CD1c-positive myeloid dendritic cell (primary cell): ENCODE measurements around the gene DNAJB14.
"Not testable (repeated sequence)": the region's sequence is repeated elsewhere in the genome, so short reads cannot be mapped to it uniquely, and the experiment has no call there.

Source experiments
- DNase-seq: peaks from one replicate; pipeline ENCODE4 v3.0.0-alpha.2; 2016; ENCODE audit errors: extremely low spot score

The DNAJB14 gene

DNA sequence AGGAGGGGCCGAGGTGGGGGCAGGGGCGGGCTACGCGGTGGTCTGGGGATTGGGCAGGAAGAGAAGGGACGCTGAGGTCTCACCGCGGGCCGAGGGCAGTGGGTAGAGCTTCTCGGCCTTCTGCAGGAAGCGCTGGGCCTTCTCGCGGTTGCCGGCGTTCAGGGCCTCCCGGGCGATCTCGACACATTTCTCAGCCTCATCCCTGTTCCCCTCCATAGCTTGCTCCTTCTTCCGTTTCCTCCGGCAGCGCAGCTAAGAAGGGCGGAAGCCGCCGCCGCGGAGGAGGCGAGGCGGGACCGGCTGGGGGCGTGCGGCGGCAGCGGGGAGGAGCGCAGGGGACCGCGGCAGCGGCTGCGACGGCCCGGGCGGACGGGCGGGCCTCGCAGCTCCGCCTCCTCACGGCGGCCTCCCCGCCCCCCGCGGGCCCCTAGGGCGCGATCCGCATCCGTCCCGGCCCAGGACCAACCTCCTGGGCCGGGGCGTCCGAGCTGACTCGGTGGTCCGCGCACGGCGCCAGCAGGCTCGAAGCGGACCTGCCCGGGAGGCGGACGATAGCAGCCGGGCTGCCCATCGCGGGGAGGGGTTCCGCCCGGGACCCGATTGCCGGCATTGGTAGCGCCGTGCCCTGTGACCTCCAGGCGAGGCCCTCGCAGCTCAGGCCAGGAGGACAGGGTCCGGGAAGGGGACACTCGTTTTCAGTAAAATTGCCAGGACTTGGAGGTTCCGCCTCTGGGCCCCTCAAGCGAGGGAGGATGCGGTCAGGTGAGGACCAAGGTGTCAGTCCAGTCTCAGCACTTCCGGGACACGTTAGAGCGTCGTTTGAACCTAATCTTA, at the start of gene DNAJB14:
TSS of gene DNAJB14 (minus strand) at position 263 of the 834 bp plus-strand sequence. CDS start at position 216, 47 bp downstream.
- DNase-seq = peak; percentile 91

GRCh38 chr4:99991741-99992140, 45.3 kb upstream of the DNAJB14 start:
- DNase-seq = no peak

GRCh38 chr4:99987681-99988080, 41.3 kb upstream of the DNAJB14 start:
- DNase-seq = no peak

GRCh38 chr4:99986792-99987191, 40.4 kb upstream of the DNAJB14 start:
- no peak for DNase-seq

- DNase-seq = no peak
Measured at GRCh38 chr4:99983289-99983943, 37.0 kb upstream of the DNAJB14 start.

GRCh38 chr4:99979872-99980271, 33.5 kb upstream of the DNAJB14 start:
- DNase-seq = no peak

DNA sequence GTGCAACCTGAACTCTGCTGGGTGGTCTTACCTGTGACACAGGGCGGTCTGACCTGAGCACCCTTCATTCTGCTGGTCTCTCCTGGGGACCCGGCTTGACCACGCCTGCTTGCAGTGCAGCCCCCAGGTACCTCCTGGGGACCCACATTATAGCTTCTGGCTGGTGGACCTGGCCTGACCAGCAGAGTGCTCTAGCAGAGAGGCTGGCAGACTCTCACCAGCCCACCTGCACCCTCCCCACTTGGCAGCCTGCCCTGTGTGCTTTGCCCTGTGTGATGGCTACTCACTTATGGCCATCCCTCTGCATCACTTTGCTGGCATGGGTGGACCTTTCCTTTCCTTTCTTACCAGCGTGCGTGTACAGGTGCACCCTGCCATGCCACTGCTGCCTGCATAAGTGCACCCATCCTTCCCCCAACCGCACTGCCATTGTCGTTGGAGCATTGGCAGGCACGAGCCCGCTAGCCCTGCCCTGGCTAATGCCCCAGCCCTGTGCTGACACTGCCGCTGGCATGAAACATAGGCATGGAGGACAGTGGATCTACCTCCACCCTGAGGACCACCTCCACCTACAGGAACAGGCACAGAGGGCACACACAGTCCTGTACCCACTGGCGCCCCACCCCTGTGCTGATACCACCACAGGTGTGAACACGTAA, 25.2 kb upstream of the DNAJB14 start:
- DNase-seq = no peak

DNA sequence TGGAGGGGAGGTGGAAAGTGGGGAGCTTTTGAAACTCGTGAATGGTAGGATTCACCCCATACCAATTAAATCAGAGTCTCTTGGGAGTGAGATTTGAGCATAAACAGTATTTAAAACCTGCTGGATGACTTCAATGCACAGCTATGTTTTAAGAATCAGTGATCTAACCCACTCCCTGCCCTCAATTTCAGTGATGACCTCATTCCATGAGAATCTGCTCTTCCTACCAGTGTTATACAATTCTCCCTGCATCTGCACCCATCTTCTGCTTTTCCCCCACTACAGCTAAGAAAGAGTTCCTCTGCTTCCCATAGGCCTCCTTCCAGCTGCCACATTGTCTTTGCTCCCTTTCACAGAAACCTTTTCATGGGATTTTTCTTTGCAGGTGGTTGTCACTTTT, 21.9 kb upstream of the DNAJB14 start:
- no peak for DNase-seq

- DNase-seq = no peak
Measured at GRCh38 chr4:99966692-99967091, 20.3 kb upstream of the DNAJB14 start.

DNA sequence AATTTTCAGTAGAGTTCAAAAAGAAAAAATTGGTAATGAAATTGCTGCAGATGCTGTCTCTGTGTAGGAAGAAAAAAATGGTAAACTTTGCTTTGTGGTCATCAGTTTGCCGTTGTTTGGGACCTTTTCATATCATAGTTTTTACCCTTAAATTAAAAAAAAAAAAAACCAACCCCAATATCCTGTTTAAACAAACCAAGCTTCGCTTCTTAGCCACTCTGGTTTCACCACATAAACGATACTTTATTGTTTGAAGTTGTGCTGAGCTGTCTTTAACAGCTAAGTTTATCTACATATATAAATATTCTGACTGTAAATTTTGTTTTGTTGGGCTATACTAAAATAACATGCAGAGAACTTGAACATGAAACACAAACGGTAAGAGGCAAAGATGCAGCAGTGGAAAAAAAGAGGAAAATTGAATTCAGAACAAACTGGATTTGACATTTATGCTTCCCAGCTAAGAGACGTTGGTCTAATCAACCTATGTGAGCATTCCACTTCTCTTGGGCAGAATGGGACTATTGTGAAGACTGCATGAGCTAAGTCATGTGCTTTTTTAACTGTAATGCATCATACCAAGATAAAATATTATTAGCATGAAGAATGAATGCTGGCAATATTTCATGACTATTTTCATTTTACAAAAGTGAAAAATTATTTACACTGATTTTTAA, 19.4 kb upstream of the DNAJB14 start:
- DNase-seq = no peak

GRCh38 chr4:99965173-99965572, 18.8 kb upstream of the DNAJB14 start:
- DNase-seq = no peak

DNA sequence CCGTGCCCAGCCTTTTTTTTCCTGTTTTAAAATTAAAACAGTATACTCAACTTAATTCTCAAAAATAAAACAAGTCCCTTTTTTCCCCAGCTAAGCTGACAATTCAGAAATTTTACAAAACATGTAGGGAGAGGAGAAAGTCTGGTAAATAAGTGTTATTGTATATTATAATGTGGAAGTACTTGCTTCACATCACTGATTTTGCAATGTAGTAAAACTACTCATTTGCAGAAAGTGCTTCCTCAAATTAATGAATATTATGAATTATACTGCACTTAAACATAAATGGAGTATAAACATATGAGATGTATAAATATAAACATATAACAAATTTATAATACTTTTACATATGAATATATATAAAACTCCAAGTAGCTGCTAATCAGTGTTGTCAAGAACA, 15.3 kb upstream of the DNAJB14 start:
- peak; percentile 39 for DNase-seq

- DNase-seq = no peak
Measured at GRCh38 chr4:99960648-99961047, 14.2 kb upstream of the DNAJB14 start.

DNA sequence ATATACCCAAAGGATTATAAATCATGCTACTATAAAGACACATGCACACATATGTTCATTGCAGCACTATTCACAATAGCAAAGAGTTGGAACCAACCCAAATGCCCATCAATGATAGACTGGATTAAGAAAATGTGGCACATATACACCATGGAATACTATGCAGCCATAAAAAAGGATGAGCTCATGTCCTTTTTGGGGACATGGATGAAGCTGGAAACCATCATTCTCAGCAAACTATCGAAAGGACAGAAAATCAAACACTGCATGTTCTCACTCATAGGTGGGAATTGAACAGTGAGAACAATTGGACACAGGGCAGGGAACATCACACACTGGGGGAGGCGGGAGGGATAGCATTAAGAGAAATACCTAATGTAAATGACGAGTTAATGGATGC, 11.8 kb upstream of the DNAJB14 start:
- DNase-seq = not testable (repeated sequence)

- peak; percentile 6 for DNase-seq
Measured at GRCh38 chr4:99950913-99951254, 4.5 kb upstream of the DNAJB14 start.

DNA sequence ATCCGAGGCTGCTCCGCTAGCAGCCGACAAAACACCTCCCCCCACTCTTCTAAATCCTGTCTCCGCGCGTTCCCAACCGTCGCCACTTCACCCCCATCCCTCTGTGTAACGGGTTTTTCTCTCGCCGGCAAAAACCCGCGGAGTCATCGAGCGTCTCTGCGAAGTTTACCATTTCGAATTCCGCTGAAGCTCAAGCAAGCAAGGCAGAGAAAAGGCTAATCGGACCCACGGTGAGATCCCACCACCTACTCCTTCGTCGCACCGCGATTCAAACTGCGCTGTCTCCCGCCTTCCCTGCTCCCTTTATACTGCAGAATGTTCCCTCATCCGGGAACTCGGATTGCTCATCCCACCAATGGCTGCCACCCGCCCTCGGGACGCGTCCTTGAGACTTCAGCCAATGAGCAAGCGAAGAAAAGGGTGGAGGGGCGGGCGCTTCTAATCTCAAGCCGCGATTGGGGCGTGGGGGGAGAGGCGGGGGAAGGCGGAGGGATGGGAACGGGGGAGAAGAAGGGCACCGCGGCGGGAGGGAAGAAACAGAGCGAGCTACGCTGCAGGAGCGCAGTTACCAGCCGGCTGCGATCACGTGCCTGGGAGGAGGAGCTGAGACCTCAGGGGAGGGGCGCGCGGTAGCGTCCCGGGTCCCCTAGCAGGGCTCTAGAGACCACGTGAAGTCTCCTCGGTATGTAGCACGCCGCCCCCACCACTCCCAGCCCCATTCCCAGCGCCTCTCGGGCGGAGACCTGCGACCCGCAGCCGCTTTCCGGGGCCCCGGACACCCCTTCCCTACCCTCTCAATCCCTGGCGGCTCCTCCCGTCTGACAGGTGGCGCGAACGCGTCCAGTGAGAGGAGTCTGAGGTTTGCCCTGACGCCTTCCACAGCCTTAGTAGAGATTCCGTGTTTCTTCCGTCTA, 3.8 kb upstream of the DNAJB14 start, which contains the start of gene H2AZ1:
TSS of gene H2AZ1 (minus strand) at position 277 of the 914 bp plus-strand sequence. CDS start at position 172, 105 bp downstream.
- DNase-seq = peak; percentile 100

DNA sequence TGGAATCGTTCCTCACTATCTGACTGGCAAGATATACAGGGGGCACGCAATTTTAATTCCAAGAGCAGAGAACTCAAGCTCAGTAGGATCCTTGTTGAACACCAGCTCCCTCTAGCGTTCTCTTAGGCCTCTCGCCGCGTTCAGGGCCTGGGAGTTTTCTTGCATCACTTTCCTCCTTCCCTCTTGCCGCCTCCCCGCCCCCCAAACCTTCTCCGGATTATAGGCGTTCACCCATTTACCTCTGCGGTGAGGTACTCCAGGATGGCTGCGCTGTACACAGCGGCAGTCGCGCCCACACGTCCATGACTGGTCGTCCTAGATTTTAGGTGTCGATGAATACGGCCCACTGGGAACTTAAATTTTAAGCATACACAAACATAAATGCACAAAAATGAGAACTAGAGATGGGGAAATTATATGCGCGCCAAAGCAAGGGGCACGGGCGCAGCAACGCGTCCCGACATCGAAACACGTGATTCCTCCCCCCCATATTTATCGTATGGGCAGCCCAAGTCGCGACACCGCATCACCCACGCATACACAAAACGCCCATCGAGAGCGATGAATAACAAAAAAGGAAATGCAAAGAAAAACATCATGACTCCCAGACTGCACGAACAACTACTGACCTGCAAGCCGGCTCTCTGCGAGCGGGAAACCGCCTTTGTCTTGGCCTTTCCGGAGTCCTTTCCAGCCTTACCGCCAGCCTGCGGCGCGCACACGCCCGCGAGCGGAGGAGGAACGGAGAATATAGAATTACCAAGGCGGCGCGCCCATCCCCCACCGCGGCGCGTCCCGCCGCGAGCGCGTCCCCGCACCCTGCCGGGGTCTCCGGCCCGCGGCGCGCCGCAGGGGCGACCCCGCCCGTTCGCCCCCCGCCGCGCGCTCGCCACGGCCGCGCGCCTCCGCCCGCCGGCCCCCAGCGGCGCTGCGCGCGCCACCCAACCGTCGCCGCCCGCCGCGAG, 2.9 kb upstream of the DNAJB14 start:
- DNase-seq = peak; percentile 93

GRCh38 chr4:99947608-99948007, 1.2 kb upstream of the DNAJB14 start:
- DNase-seq = no peak

DNA sequence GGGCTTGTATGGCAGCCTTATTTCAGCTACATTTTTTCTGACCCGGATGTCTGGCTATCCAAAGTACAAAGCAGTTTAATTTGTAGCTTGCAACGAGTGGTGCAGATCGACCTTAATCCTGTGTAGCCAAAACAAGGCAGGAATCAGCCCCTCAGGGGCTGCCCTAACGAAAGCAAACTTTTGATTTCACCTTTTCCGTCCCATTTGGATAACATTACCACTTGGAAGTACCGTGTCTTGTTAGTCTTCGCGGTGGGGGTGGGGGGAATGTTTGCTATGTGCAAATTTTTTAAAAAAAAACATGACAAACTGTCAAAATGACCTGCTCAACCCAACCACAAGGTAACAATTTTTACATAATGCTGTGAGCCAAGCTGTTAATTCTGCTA, 766 bp upstream of the DNAJB14 start:
- no peak for DNase-seq
